ENCODE results near the gene DCAF4L1.

DNA sequence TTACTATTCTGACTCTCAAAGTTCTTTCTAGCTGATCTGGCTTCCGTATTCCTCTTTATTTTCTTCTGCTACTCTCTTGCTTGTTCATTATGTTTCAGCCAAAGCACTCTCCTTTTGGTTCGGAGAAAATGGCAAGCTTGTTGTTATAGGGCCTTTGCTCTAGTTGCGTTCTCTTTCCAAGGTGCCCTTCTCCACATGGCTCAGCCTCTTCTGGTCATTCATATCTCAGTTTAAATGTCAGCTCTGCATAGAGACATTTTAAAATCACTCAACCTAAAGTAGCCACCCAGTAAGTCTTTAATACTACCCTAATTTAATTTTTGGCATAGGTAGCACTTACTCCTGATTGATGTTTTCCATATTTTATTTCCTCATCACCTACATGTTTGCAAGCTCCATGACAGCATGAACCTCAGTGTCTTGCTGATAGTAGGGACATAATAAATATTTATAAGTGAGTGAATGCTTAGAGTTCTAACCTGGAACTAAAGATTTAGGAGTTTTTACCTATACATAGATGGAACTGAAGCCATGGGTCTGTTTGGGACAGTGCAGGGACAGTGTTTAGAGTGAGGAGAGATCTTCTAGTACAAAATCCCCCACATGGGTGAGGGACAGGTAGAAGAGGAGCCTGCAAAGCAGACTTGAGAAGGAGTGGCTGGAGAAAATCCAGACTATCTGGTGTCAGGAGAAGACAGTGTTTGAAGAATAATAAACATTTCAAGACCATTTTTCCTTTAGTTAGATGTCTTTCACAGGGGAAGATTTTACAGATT lies 26.6 kb downstream of the DCAF4L1 start:
- TF ChIP-seq POLR2AphosphoS5 (IDR thresholded peaks at IDR 0.05; ENCODE audit: insufficient read depth in 1 of 2, low read depth in 1 of 2), result no peak
- TF ChIP-seq CTCF (IDR thresholded peaks at IDR 0.05), result no peak
- no peak for TF ChIP-seq POLR2A (IDR thresholded peaks at IDR 0.05)

Data from vagina (tissue), 2 donors.